HG02970 (cell line): Measurements from ENCODE around the gene REXO1.

ENCODE experiments used
- ATAC-seq: cut with Tn5 transposase; IDR thresholded peaks from one replicate; pipeline ENCODE4 v1.9.1; 2021; ENCODE audit warnings: mild to moderate bottlenecking, moderate library complexity, moderate number of reproducible peaks; ENCODE audit not compliant: unreplicated experiment, low FRiP score

The REXO1 gene

GRCh38 chr19:1836458-1837221 lies 11.6 kb downstream of the REXO1 start:
- no peak for ATAC-seq

GRCh38 chr19:1833540-1833939 lies 14.7 kb downstream of the REXO1 start:
- ATAC-seq, result no peak

GRCh38 chr19:1832046-1832663 lies 16.1 kb downstream of the REXO1 start:
- ATAC-seq, result no peak

- no peak for ATAC-seq
These were observed 17.3 kb downstream of the REXO1 start for GRCh38 chr19:1830978-1831377.

DNA sequence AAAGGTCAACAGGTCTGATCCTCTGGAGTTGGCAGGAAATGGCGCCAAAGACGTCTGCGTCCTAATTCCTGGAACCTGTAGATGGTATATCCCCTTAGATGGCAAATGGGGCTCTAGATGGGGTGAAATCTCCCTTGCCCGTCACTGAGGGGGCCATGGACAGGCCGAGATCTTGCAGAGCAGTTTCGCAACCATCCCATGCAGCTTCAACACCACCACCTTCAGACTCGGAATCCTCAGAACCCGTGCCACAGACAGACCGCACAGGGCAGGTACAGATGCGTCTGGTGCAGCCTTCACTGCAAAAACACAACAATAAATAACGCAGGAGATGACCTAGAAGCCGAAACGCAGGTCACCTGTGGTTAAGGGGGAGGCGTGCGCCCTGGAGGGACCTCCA lies 17.7 kb downstream of the REXO1 start:
- no peak for ATAC-seq

GRCh38 chr19:1829958-1830357 lies 18.3 kb downstream of the REXO1 start:
- ATAC-seq, result no peak

DNA sequence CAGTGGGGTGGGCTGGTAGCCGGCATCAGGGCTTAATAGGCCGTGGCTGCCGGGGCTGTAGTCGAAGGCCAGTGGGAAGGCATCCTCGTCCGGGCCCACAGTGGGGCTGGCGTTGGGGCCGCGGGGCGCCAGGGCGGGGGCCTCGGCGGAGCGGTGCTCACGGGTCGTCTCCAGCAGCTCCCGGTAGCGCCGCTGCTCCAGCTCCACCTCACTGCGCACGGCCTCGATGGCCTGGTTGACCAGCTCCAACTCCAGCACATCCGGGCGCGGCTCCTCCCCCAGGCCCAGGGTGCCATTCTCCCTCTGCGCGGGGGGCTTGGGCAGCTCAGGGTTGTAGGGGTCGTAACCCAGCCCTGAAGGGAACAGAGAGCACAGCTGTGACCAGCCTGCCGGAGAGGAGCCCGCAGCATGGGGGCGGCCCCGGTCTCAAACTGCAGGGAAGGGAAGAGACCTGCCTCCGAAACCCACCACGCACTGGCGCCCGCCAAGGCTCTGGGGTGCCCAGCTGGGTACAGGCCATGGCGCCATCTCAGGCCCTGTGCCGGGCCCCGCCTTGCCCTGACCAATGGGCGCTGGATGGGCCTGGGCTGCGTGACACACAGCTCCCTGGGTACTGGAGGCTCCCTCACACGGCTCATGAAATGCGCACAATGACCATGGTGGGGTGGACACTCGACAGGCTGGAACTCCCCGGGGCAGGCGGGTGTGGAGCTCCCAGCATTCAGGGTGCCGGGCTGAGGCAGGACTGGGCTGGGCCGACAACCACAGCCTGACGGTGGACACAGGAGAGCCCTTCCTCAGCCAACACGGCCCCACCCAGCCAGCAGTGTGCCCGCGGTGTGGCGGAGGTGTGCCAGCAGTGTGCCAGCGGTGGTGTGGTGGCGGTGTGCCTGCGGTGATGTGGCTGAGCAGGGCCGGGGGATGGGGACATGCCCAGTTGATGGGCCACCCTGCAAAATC lies 19.7 kb downstream of the REXO1 start:
- ATAC-seq, result no peak

GRCh38 chr19:1827566-1828278 lies 20.6 kb downstream of the REXO1 start:
- no peak for ATAC-seq

DNA sequence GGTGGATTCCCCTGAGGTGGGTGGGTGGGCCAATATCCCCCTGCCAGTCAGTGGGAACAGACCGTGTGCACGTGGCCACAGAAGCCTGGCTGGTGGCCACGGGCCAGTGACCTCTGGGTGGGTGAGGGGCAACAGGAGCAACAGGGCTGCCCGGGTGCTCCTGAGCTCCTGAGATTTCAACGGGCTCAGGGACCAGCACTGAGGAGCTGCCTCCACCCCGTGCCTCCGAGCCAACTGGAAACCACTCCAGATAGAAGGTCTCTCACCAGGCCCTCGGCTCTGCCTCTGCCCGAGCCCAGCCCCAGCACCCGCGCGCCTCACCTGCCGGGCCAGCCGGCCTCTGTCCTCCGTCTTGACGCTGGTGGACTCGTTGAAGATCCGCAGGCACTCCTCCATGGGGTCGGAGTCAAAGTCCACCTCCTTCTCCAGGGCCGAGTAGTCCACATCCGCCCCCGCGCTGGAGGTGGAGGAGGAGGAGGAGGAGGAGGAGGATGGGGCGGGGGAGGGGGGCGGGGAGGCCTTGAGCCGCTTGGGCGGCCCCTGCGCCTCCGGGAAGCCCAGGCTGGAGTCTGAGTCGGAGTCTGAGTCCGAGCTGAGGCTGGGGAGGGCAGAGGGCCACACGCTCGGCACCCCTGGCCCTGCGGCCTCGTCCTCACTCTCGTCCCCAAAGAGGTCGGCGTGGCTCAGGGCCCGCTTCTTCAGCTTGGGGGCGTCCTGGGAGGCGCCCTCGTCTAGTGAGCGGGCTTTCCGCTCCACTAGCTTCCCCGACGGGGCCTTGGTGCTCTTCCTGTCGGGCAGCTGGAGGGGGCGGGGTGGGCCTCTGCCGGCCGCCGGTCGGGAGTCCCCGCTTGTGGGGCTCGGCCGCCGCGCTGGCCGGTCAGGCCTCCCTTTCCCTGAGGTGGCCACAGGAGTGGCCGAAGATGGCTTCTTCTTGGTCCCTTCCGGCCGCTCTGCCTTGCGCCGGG lies 21.4 kb downstream of the REXO1 start:
- no peak for ATAC-seq

- no peak for ATAC-seq
These were observed 22.2 kb downstream of the REXO1 start for GRCh38 chr19:1825909-1826556.

DNA sequence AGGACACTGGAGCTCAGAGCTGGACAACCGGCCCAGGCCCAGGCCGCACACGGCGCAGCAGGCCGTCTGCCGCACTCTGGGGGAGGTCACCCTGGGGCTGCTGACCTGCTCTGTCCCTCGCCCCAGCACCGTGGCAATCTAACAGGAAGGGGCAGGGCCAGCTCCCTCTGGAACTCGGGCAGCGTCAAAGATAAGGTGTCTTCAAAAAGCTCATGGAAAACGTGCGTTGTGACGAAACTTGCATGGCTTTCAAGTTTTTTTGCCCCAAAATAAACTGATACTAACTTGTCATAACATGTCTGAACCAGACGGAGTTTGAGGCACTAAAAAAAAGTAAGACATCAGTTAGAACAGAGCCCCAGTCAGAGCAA lies 24.0 kb downstream of the REXO1 start:
- ATAC-seq, result no peak

DNA sequence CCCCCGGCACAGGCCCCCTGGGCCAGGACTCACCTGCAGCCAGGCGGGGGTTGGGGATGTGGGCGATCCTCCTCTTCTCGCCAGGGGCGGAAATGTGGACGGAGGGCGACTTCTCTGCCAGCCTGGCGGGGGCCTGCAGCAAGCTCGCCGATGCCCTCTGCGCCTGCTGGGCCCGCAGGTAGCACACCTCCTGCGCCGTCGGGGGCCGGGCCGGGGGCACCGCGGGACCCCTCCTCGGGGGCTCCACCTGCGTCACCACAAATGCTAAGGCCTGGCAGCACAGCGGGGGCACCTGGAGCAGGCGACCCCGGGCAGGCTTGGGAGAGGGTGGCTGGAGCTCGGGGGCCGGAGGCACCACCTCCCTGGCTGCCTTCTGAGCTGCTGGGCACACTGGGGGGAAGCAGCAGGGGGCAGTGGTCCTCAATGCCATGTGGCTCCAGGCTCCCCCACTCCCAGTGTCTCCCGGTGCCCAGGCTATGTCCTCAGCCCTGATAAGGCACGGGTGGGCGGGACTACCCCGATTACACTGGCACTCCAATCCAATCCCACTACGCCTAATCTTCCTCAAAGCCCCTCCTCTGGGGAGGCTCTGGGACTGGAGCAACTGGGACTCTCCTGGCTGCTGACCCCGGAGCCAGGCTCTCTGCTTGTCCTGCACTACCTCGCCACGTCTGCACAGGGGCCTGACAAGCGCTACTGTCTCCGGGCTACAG lies 24.6 kb downstream of the REXO1 start:
- ATAC-seq, result no peak

GRCh38 chr19:1823020-1823419 lies 25.3 kb downstream of the REXO1 start:
- ATAC-seq, result no peak

- no peak for ATAC-seq
These were observed 26.1 kb downstream of the REXO1 start for GRCh38 chr19:1822210-1822609.

DNA sequence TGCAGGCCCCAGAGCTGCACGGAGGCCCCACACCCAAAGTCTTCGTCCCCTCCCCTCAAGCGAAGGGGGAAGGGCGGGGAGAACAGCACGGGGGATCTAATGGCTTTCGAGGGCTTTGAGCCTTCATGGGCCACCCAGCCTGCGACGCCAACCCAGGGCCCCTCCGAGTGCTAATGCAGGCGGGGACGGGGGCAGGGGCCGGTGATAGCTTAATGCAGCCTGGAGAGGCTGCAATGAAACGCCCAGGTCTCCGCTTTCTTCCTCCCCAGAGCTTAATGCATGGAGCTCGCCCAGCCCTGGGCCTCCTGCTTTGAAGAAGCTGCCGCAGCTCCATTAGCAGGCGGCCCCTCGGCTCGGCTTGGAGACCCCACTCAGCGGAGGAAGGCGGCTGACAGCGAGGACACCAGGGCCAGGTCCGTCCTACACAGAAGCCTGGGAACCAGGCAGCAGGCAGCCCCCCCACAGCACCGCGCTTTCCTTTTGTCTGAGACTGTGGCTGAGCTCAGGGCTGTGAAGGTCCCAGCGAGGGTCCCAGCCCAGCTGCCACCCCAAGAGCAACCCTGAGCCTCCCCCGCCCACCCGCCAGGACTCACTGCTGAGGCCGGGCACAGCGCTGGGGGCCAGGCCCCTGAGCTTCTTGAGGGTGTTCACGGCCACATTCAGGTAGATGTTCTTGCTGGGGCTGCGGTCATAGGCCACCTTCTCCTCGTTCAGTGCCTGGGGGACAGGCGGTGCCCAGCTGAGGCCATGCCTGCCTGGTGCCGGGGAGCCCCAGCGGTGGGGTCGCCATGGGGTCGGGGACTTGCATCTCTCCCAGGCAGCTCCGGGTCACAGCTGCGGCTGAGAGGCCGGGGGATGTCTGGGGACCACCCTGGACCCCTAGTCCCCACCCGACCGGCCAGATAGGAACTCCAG lies 28.7 kb downstream of the REXO1 start:
- no peak for ATAC-seq

DNA sequence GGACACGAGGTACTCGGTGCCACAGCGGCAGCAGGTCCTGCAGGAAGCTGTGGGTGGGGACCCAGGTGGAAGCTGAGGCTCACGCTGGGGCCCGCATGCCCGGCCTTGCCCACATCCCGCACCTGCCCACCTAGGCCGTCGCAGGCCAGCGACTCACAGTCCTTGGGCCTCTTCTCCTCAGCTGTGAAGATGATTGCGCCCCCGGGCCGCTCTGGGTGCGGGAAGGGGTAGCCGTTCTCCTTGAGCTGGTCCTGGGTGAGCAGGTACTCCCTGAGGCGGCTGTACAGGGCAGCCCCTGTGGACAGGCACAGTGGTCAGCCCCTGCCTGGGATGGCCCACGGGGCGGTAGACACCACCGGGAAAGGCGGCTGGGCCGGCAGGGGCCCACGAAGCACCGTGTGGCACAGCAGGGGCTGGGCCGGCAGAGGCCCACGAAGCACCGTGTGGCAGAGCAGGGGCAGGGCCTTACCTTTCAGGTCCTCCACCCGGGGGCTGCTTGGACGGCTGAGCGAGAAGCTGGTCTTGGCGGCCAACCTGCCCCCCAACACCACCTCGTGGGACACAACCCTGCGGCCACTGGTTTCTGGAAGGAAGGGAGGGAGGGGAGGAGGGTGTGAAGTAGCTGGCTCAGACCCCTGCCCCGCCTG lies 29.6 kb downstream of the REXO1 start:
- no peak for ATAC-seq
